Measurements from ENCODE around the gene AGXT2.

AGXT2 gene

GRCh38 chr5:35067985-35068384 lies 20.2 kb upstream of the AGXT2 start:
- Mint-ChIP-seq H3K4me1 (no peaks in the 10 kb centered on the region), H3K27me3 (peaks cover 5% of the 10 kb centered on the region), H3K36me3 (no peaks in the 10 kb centered on the region), H3K9me3 (no peaks in the 10 kb centered on the region), H3K27ac (no peak overlapping the region), H3K4me3 (no peak overlapping the region)
- CTCF ChIA-PET = no interaction called here
- no peak for DNase-seq

DNA sequence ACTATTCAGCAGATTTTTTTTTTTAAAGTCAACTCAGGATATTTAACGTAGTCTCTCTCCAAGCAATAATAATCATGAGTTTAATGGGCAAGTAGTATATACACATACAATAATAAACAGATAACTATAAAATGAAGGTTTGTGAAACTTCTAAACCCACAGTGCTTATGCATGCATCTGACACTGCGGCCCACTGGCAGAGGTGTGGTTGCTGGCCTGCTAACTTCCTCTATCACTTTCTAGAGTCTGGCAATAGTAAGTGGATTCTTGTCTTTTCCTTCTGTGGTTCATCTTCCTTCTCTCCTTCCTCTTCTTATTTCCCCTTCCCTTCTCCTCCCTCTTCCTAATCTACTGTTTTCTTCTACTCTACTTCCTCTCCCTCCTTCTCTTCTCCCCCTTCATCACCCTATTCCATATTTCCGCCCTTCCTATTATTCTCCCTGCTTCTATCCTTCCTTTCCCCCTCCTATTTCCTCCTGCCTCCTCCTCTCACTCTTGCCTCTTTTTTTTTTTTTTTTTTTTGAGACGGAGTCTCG lies 18.6 kb upstream of the AGXT2 start:
- Mint-ChIP-seq H3K4me3 (no peak overlapping the region), H3K27ac (no peak overlapping the region), H3K27me3 (peaks cover 5% of the 10 kb centered on the region), H3K9me3 (no peaks in the 10 kb centered on the region), H3K4me1 (no peaks in the 10 kb centered on the region), H3K36me3 (no peaks in the 10 kb centered on the region)
- no peak for DNase-seq
- CTCF ChIA-PET = no interaction called here

DNA sequence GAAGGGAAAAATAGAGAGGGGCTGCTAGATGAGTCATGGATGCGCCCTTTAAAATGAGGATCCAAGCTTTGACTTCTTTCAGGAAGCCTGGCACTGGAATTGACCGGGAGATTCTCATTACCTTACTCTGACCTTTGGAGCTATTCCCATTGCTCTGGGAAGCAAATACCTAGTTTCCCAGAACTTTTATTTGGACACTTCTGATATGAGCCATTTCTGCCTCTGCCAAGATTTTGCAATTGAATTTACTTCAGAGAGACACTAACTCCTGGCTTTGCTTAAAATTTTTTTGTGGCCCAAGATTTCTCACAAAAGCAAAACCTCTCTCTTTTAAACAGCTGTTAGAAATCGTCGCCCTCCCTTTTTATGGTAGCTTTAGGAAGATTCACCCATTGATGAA lies 15.7 kb upstream of the AGXT2 start:
- CTCF ChIA-PET = no interaction called here
- Mint-ChIP-seq H3K27ac (no peak overlapping the region), H3K4me3 (no peak overlapping the region), H3K4me1 (no peaks in the 10 kb centered on the region), H3K36me3 (no peaks in the 10 kb centered on the region), H3K9me3 (no peaks in the 10 kb centered on the region), H3K27me3 (peaks cover 5% of the 10 kb centered on the region)
- DNase-seq = no peak

GRCh38 chr5:35061211-35061770 lies 13.5 kb upstream of the AGXT2 start:
- Mint-ChIP-seq H3K36me3 (no peaks in the 10 kb centered on the region), H3K27me3 (peaks cover 5% of the 10 kb centered on the region), H3K4me3 (no peak overlapping the region), H3K9me3 (no peaks in the 10 kb centered on the region), H3K27ac (no peak overlapping the region), H3K4me1 (no peaks in the 10 kb centered on the region)
- DNase-seq = no peak
- CTCF ChIA-PET = no interaction called here

- no peak for DNase-seq
- H3K27ac Mint-ChIP-seq = no peak overlapping the region
- H3K4me1 Mint-ChIP-seq = no peaks in the 10 kb centered on the region
- no peaks in the 10 kb centered on the region for H3K36me3 Mint-ChIP-seq
- peaks cover under 1% of the 10 kb centered on the region for H3K27me3 Mint-ChIP-seq
- H3K4me3 Mint-ChIP-seq = no peak overlapping the region
- CTCF ChIA-PET = no interaction called here
- H3K9me3 Mint-ChIP-seq = no peaks in the 10 kb centered on the region
Measured at GRCh38 chr5:35060236-35060635, 12.5 kb upstream of the AGXT2 start.

DNA sequence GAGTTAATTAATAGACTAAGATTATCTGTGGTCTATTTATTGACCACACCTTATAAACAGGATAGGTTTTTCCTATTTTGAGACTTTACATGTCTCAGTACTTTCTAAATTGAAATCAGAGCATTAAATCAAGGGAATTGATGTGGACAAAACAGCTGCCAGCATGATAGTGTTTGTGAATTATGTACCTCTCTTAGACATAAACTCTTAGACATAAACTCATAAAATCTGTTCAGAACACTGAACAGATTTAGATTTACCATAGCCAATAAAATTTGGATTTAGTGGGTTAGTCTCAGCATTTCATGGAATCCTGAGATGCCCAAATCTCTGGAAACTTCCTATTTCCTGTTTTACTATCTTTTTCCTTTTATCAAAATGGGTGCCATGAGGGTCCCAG lies 11.5 kb upstream of the AGXT2 start:
- Mint-ChIP-seq H3K4me1 (no peaks in the 10 kb centered on the region), H3K36me3 (no peaks in the 10 kb centered on the region), H3K4me3 (no peak overlapping the region), H3K27ac (no peak overlapping the region), H3K27me3 (no peaks in the 10 kb centered on the region), H3K9me3 (no peaks in the 10 kb centered on the region)
- no peak for DNase-seq
- CTCF ChIA-PET = no interaction called here

DNA sequence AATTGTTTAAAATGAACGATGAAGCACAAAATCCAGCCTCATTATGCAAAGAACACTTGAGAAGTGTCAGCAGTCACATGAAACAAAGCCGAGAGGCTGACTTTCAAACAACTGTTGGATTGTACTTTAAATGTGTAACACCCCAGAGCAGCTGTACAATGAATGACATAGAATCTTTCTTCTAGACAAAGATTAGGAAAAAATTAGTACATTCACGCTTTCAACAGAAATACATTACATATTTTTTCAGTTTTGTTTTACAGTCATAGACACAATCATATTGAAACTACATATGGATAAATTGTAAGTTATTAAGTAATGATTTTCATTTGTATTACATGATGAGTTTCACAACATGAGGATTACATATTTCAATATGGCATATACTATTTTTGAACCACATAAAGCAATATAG lies 10.6 kb upstream of the AGXT2 start:
- H3K36me3 Mint-ChIP-seq = no peaks in the 10 kb centered on the region
- no peak overlapping the region for H3K4me3 Mint-ChIP-seq
- H3K27me3 Mint-ChIP-seq = no peaks in the 10 kb centered on the region
- DNase-seq = no peak
- H3K9me3 Mint-ChIP-seq = no peaks in the 10 kb centered on the region
- no peak overlapping the region for H3K27ac Mint-ChIP-seq
- H3K4me1 Mint-ChIP-seq = no peaks in the 10 kb centered on the region
- CTCF ChIA-PET = no interaction called here

- Mint-ChIP-seq H3K36me3 (no peaks in the 10 kb centered on the region), H3K9me3 (no peaks in the 10 kb centered on the region), H3K4me3 (no peak overlapping the region), H3K27me3 (no peaks in the 10 kb centered on the region), H3K4me1 (no peaks in the 10 kb centered on the region), H3K27ac (no peak overlapping the region)
- CTCF ChIA-PET = no interaction called here
- no peak for DNase-seq
Measured at GRCh38 chr5:35056686-35057085, 8.9 kb upstream of the AGXT2 start.

GRCh38 chr5:35052838-35053237 lies 5.1 kb upstream of the AGXT2 start:
- CTCF ChIA-PET = no interaction called here
- Mint-ChIP-seq H3K27me3 (peaks cover 3% of the 10 kb centered on the region), H3K27ac (no peak overlapping the region), H3K36me3 (no peaks in the 10 kb centered on the region), H3K4me1 (no peaks in the 10 kb centered on the region), H3K4me3 (no peak overlapping the region), H3K9me3 (no peaks in the 10 kb centered on the region)
- no peak for DNase-seq

GRCh38 chr5:35050541-35051126 lies 2.9 kb upstream of the AGXT2 start:
- Mint-ChIP-seq H3K27me3 (peaks cover 3% of the 10 kb centered on the region), H3K4me3 (no peak overlapping the region), H3K27ac (no peak overlapping the region), H3K4me1 (no peaks in the 10 kb centered on the region), H3K36me3 (no peaks in the 10 kb centered on the region), H3K9me3 (no peaks in the 10 kb centered on the region)
- no peak for DNase-seq
- CTCF ChIA-PET = no interaction called here

- Mint-ChIP-seq H3K9me3 (no peaks in the 10 kb centered on the region), H3K4me1 (no peaks in the 10 kb centered on the region), H3K36me3 (no peaks in the 10 kb centered on the region), H3K4me3 (no peak overlapping the region), H3K27me3 (peaks cover 3% of the 10 kb centered on the region), H3K27ac (no peak overlapping the region)
- DNase-seq = no peak
- CTCF ChIA-PET = no interaction called here
Measured at GRCh38 chr5:35048910-35049309, 1.2 kb upstream of the AGXT2 start.

- H3K9me3 Mint-ChIP-seq = no peaks in the 10 kb centered on the region
- no peaks in the 10 kb centered on the region for H3K36me3 Mint-ChIP-seq
- no peak overlapping the region for H3K4me3 Mint-ChIP-seq
- CTCF ChIA-PET = no interaction called here
- H3K4me1 Mint-ChIP-seq = no peaks in the 10 kb centered on the region
- H3K27me3 Mint-ChIP-seq = peaks cover 11% of the 10 kb centered on the region
- DNase-seq = no peak
- H3K27ac Mint-ChIP-seq = no peak overlapping the region
Measured at GRCh38 chr5:35046774-35047173, 975 bp downstream of the AGXT2 start.

DNA sequence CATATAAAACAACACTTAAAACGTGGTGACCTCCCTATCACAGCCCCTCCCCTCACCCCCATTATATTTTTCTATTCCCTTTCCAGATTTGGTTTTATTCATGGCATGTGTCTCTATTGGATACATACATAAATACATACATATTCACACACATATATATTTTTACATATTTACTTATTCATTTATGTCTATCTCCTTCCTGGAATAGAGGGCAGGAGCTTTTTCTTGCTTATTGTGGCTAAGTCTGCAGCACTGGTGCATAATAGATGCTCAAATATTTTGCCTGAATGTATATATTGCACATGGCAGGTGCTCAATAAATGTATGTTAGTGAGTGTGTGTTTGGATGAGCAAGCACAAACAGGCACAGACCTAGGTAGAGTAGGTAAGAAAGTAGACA lies 2.5 kb downstream of the AGXT2 start:
- H3K4me3 Mint-ChIP-seq = no peak overlapping the region
- H3K27ac Mint-ChIP-seq = no peak overlapping the region
- no peak for DNase-seq
- peaks cover 11% of the 10 kb centered on the region for H3K27me3 Mint-ChIP-seq
- no peaks in the 10 kb centered on the region for H3K4me1 Mint-ChIP-seq
- no peaks in the 10 kb centered on the region for H3K9me3 Mint-ChIP-seq
- CTCF ChIA-PET = no interaction called here
- no peaks in the 10 kb centered on the region for H3K36me3 Mint-ChIP-seq

GRCh38 chr5:35044649-35045048 lies 3.1 kb downstream of the AGXT2 start:
- no peak for DNase-seq
- no peak overlapping the region for H3K27ac Mint-ChIP-seq
- no peaks in the 10 kb centered on the region for H3K4me1 Mint-ChIP-seq
- CTCF ChIA-PET = no interaction called here
- no peaks in the 10 kb centered on the region for H3K9me3 Mint-ChIP-seq
- no peak overlapping the region for H3K4me3 Mint-ChIP-seq
- H3K27me3 Mint-ChIP-seq = peaks cover 11% of the 10 kb centered on the region
- H3K36me3 Mint-ChIP-seq = no peaks in the 10 kb centered on the region

- Mint-ChIP-seq H3K27ac (no peak overlapping the region), H3K36me3 (no peaks in the 10 kb centered on the region), H3K4me3 (no peak overlapping the region)
Measured at GRCh38 chr5:35042781-35043180, 5.0 kb downstream of the AGXT2 start.

DNA sequence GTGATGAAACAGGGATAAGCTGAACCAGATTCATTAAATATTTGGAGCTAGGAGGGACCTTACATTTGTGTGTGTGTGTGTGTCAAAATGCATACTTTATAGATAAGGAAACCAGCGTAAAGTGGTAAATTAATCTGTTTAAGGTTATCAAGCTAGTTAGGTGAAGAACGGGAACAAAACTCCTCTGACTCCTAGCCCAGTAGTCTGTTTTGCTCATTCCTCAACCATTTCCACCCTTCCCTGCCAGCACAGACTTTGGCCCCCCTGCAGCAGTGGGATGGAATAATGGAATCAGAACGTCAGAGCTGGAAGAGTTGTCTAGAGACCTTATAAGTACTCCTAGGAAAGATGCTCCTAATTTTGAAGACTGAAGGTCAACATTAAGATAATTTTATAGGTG lies 6.5 kb downstream of the AGXT2 start:
- Mint-ChIP-seq H3K36me3 (no peaks in the 10 kb centered on the region), H3K9me3 (no peaks in the 10 kb centered on the region), H3K27ac (no peak overlapping the region), H3K4me1 (no peaks in the 10 kb centered on the region), H3K27me3 (peaks cover 14% of the 10 kb centered on the region), H3K4me3 (no peak overlapping the region)
- no peak for DNase-seq
- CTCF ChIA-PET = no interaction called here

More at GRCh38 chr5:35042781-35043180, 5.0 kb downstream of the AGXT2 start:
- H3K4me1 Mint-ChIP-seq = no peaks in the 10 kb centered on the region
- no peaks in the 10 kb centered on the region for H3K9me3 Mint-ChIP-seq
- DNase-seq = no peak
- CTCF ChIA-PET = no interaction called here
- peaks cover 7% of the 10 kb centered on the region for H3K27me3 Mint-ChIP-seq
